Smooth muscle cell (in vitro differentiated cells): Measurements from ENCODE around the gene CCL27. TPM values are rescaled to one million over a fixed set of nuclear protein-coding genes. Genes with fewer than 3 reads are reported as not detected.
A peak's percentile ranks its signal among the peaks of the same experiment; 100 is the strongest.

Experiments used
- DNase-seq: peaks from one replicate; lab custom pipeline; 2025; ENCODE audit not compliant: unreplicated experiment; lab: John Stamatoyannopoulos, UW
- H2AFZ ChIP-seq: fragments of 200-600 bp; sonication (generic); 2 replicates; pipeline ENCODE4 v1.6.0; 2016; ENCODE audit warnings: antibody characterized with exemption, low read depth, mild to moderate bottlenecking
- H3F3A ChIP-seq: fragments of 200-600 bp; sonication (generic); 2 replicates; pipeline ENCODE4 v1.6.0; 2017; ENCODE audit warnings: antibody characterized with exemption, low read depth
- H3K27ac ChIP-seq: fragments of 200-600 bp; sonication (generic); 2 replicates; pipeline ENCODE4 v1.5.1; 2016; ENCODE audit warnings: low read depth, mild to moderate bottlenecking
- H3K27me3 ChIP-seq: fragments of 200-600 bp; sonication (generic); 2 replicates; pipeline ENCODE4 v1.6.1; 2016; ENCODE audit warnings: low read depth, mild to moderate bottlenecking
- H3K36me3 ChIP-seq: fragments of 200-600 bp; sonication (generic); 2 replicates; pipeline ENCODE4 v1.5.1; 2016; ENCODE audit warnings: low read depth
- H3K4me1 ChIP-seq: fragments of 200-600 bp; sonication (generic); 2 replicates; pipeline ENCODE4 v1.5.1; 2016; ENCODE audit warnings: low read depth
- H3K4me2 ChIP-seq: fragments of 200-600 bp; sonication (generic); 2 replicates; pipeline ENCODE4 v1.6.0; 2016; ENCODE audit warnings: mild to moderate bottlenecking
- H3K4me3 ChIP-seq: fragments of 200-600 bp; sonication (generic); 2 replicates; pipeline ENCODE4 v1.5.1; 2016; ENCODE audit warnings: mild to moderate bottlenecking
- H3K79me2 ChIP-seq: fragments of 200-600 bp; sonication (generic); 2 replicates; pipeline ENCODE4 v1.6.0; 2016; ENCODE audit warnings: low read depth, mild to moderate bottlenecking
- H3K9ac ChIP-seq: fragments of 200-600 bp; sonication (generic); 2 replicates; pipeline ENCODE4 v1.6.0; 2016; ENCODE audit warnings: low read depth
- H3K9me3 ChIP-seq: fragments of 200-600 bp; sonication (generic); replicated peaks from 2 replicates; pipeline ENCODE4 v1.5.1; 2016; ENCODE audit warnings: low read depth
- H4K20me1 ChIP-seq: fragments of 200-600 bp; sonication (generic); 2 replicates; pipeline ENCODE4 v1.6.0; 2016; ENCODE audit warnings: low read depth
- WGBS: methylation state at CpG from one replicate; pipeline ENCODE4 v1.1.7; 2016; ENCODE audit warnings: low lambda C conversion rate; 5-methylcytosine and 5-hydroxymethylcytosine counted together
- polyA plus RNA-seq: library from polyadenylated mRNA; unstranded; fragments of >200 nt; fragmentation: Nextera tagmentation; extraction: Ambion mirVana; gene quantifications from 2 replicates; pipeline ENCODE4 v1.2.1, GENCODE V29; 2016
- small RNA-seq: library from RNA; depleted of rRNA; stranded (forward); fragments of <200 nt; gene quantifications from one replicate; pipeline ENCODE3, GENCODE V24; 2014
- total RNA-seq: library from RNA; depleted of rRNA; stranded (reverse); fragments of >200 nt; gene quantifications from 2 replicates; pipeline ENCODE4 v1.2.3, GENCODE V29; 2014
- TF ChIP-seq, protein P1 (sequence below): fragments of 200-600 bp; sonication (generic); IDR thresholded peaks from 2 replicates; pipeline ENCODE4 v1.5.1; 2017; ENCODE audit warnings: borderline replicate concordance, mild to moderate bottlenecking, antibody characterized with exemption; ENCODE audit not compliant: insufficient read depth, poor library complexity, severe bottlenecking

Gene CCL27
- total and polyA plus RNA-seq, 2 experiments from 2014 or later = 1.0 to 3.6 TPM

DNA sequence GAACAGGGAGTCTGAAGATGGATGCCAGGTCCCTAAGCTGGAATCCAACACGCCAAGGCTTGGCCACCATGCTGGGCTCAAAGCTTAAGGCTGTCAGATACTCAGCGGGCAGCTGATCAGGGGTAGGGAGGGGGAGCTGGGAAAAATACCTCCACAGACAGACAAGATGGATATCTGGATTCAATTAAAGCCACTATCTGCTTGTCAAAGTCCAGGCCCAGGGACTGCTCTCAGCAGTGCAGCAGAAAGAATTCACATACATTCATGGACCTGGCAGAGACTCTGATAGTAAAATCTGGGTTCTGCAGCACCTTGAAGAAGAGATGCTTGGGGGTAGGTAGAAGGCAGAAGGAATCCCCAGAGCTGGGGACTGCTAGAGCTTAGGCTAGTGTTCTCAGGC is 47.3 kb downstream of the CCL27 start:
- Histone ChIP-seq H3K9ac (no peak overlapping the region), H3K27ac (no peak overlapping the region), H3K4me3 (no peak overlapping the region), H3K4me1 (peaks cover 10% of the 10 kb centered on the region), H3K4me2 (no peak overlapping the region), H2AFZ (no peak overlapping the region), H4K20me1 (no peaks in the 10 kb centered on the region), H3K36me3 (peaks cover 3% of the 10 kb centered on the region), H3K79me2 (peaks cover 3% of the 10 kb centered on the region), H3F3A (peaks cover 7% of the 10 kb centered on the region), H3K27me3 (no peaks in the 10 kb centered on the region), H3K9me3 (no peaks in the 10 kb centered on the region)
- TF ChIP-seq, protein P1, sequence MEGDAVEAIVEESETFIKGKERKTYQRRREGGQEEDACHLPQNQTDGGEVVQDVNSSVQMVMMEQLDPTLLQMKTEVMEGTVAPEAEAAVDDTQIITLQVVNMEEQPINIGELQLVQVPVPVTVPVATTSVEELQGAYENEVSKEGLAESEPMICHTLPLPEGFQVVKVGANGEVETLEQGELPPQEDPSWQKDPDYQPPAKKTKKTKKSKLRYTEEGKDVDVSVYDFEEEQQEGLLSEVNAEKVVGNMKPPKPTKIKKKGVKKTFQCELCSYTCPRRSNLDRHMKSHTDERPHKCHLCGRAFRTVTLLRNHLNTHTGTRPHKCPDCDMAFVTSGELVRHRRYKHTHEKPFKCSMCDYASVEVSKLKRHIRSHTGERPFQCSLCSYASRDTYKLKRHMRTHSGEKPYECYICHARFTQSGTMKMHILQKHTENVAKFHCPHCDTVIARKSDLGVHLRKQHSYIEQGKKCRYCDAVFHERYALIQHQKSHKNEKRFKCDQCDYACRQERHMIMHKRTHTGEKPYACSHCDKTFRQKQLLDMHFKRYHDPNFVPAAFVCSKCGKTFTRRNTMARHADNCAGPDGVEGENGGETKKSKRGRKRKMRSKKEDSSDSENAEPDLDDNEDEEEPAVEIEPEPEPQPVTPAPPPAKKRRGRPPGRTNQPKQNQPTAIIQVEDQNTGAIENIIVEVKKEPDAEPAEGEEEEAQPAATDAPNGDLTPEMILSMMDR = no peak
- 86% methylated on average over 2 of the region's 2 CpGs for WGBS
- no peak for DNase-seq

DNA sequence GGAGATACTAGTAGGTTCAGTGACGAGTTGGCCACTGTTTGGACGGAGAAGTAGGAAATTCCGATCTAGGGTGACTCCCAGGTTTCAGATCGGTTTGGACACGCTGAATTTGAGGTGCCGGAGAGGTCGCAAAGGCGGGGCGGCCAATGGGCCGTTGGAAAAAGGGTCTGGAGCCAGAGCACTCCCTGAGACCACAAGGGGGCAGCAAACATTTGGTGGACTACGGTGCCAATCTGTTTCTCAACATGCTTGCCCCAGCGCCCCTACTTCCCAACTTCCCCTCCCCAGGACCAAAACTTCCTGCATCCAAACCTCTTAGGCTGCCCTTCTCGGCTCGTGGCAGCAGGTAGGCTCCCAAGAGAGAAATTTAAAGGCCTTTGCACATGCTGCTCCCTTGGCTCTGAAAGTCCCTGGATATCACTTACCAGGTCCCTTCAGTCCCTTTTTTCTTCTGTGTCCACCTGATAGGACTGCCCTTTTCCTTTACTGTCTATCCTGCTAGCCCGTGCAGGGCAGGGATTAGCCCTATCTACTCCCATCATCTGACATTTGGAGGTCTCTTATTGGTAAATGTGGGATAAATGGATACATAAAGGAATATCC is 49.6 kb downstream of the CCL27 start:
- Histone ChIP-seq H3K27ac (peak overlapping the region; percentile 55), H3K4me2 (peak overlapping the region; percentile 97), H3K4me3 (peak overlapping the region; percentile 82), H3K4me1 (peaks cover 10% of the 10 kb centered on the region), H2AFZ (peak overlapping the region; percentile 89), H4K20me1 (no peaks in the 10 kb centered on the region), H3K27me3 (no peaks in the 10 kb centered on the region), H3K79me2 (peaks cover 3% of the 10 kb centered on the region), H3K9me3 (no peaks in the 10 kb centered on the region), H3K9ac (peak overlapping the region; percentile 87), H3F3A (peaks cover 7% of the 10 kb centered on the region), H3K36me3 (peaks cover 3% of the 10 kb centered on the region)
- TF ChIP-seq, protein P1 = peak; percentile 80
- DNase-seq = peak; percentile 39
- 4% methylated on average over 15 of the region's 15 CpGs for WGBS

Small RNA genes within 50 kb of the gene (small RNA-seq; reads per million reads assigned to genes)
- not detected for gene CCL27

Other genes starting within 250 kb of the CCL27 start
- gene FAM219A, start 204.1 kb downstream of the CCL27 start, total RNA-seq = 13.3 and 21.0 TPM in 2 replicates
- 29.4 and 29.5 TPM in 2 replicates for gene FAM219A, start 204.1 kb downstream of the CCL27 start, polyA plus RNA-seq
- 0.13 TPM in 1 of 2 replicates, not detected in the other for gene DNAI1, start 203.9 kb downstream of the CCL27 start, total RNA-seq
- 0.31 TPM in 1 of 2 replicates, not detected in the other for gene DNAI1, start 203.9 kb downstream of the CCL27 start, polyA plus RNA-seq
- not detected in 2 replicates for gene ENHO, start 139.7 kb downstream of the CCL27 start, total RNA-seq
- gene ENHO, start 139.7 kb downstream of the CCL27 start, polyA plus RNA-seq = 0.97 and 1.7 TPM in 2 replicates
- 4.3 and 8.6 TPM in 2 replicates for gene CNTFR, start 72.9 kb downstream of the CCL27 start, total RNA-seq
- 16.4 and 17.8 TPM in 2 replicates for gene CNTFR, start 72.9 kb downstream of the CCL27 start, polyA plus RNA-seq
- 10.9 and 11.3 TPM in 2 replicates for gene RPP25L, start 50.6 kb downstream of the CCL27 start, total RNA-seq
- gene RPP25L, start 50.6 kb downstream of the CCL27 start, polyA plus RNA-seq = 20.9 and 27.5 TPM in 2 replicates
- 76.4 and 87.6 TPM in 2 replicates for gene DCTN3, start 42.2 kb downstream of the CCL27 start, total RNA-seq
- 142 and 164 TPM in 2 replicates for gene DCTN3, start 42.2 kb downstream of the CCL27 start, polyA plus RNA-seq
- gene ARID3C, start 33.6 kb downstream of the CCL27 start, total RNA-seq = not detected in 2 replicates
- gene ARID3C, start 33.6 kb downstream of the CCL27 start, polyA plus RNA-seq = 0.40 and 0.45 TPM in 2 replicates
- gene SIGMAR1, start 24.9 kb downstream of the CCL27 start, total RNA-seq = 99.6 and 105 TPM in 2 replicates
- gene SIGMAR1, start 24.9 kb downstream of the CCL27 start, polyA plus RNA-seq = 152 and 192 TPM in 2 replicates
- 25.9 and 32.9 TPM in 2 replicates for gene GALT, start 16.0 kb downstream of the CCL27 start, total RNA-seq
- gene GALT, start 16.0 kb downstream of the CCL27 start, polyA plus RNA-seq = 46.4 and 52.2 TPM in 2 replicates
- 44.5 and 72.1 TPM in 2 replicates for gene IL11RA, start 10.5 kb downstream of the CCL27 start, total RNA-seq
- 69.8 and 99.8 TPM in 2 replicates for gene IL11RA, start 10.5 kb downstream of the CCL27 start, polyA plus RNA-seq
- not detected in 2 replicates for gene CCL19, start 28.6 kb upstream of the CCL27 start, total RNA-seq
- not detected in 2 replicates for gene CCL19, start 28.6 kb upstream of the CCL27 start, polyA plus RNA-seq
- gene CCL21, start 47.5 kb upstream of the CCL27 start, total RNA-seq = not detected in 2 replicates
- gene CCL21, start 47.5 kb upstream of the CCL27 start, polyA plus RNA-seq = not detected in 2 replicates